GM19099 (cell line): Measurements from ENCODE around the gene DYNLT4.

Experiments
- POLR2A ChIP-seq: IDR thresholded peaks from 3 replicates; pipeline ENCODE4 v1.6.1; 2011; ENCODE audit warnings: low read depth; ENCODE audit not compliant: insufficient read length; ENCODE audit errors: extremely low read depth

The DYNLT4 gene

GRCh38 chr1:44806704-44807363 is at the start of gene DYNLT4:
Gene DYNLT4 (minus strand): TSS chr1:44807351. CDS start chr1:44806668, 683 bp downstream.
- no peak for TF ChIP-seq POLR2A

- TF ChIP-seq POLR2A = no peak
Measured at GRCh38 chr1:44855742-44856141, 48.6 kb upstream of the DYNLT4 start.

- TF ChIP-seq POLR2A = no peak
Measured at GRCh38 chr1:44854970-44855369, 47.8 kb upstream of the DYNLT4 start.

GRCh38 chr1:44853201-44853600 is 46.0 kb upstream of the DYNLT4 start:
- TF ChIP-seq POLR2A = no peak

GRCh38 chr1:44851308-44851707 is 44.2 kb upstream of the DYNLT4 start:
- TF ChIP-seq POLR2A = no peak

- no peak for TF ChIP-seq POLR2A
Measured at GRCh38 chr1:44849575-44850132, 42.5 kb upstream of the DYNLT4 start.

GRCh38 chr1:44848456-44849181 is 41.5 kb upstream of the DYNLT4 start:
- TF ChIP-seq POLR2A = no peak

- TF ChIP-seq POLR2A = no peak
Measured at GRCh38 chr1:44847845-44848244, 40.7 kb upstream of the DYNLT4 start.

- TF ChIP-seq POLR2A = no peak
Measured at GRCh38 chr1:44846985-44847384, 39.8 kb upstream of the DYNLT4 start.

GRCh38 chr1:44842862-44843655 is 35.9 kb upstream of the DYNLT4 start, which contains the start of gene PTCH2:
Gene PTCH2 (minus strand): TSS chr1:44843253. CDS start chr1:44842932, 321 bp downstream.
- no peak for TF ChIP-seq POLR2A

- TF ChIP-seq POLR2A = no peak
Measured at GRCh38 chr1:44842486-44842861, 35.3 kb upstream of the DYNLT4 start.

- no peak for TF ChIP-seq POLR2A
Measured at GRCh38 chr1:44839576-44839975, 32.4 kb upstream of the DYNLT4 start.

- TF ChIP-seq POLR2A = no peak
Measured at GRCh38 chr1:44835738-44836675, 28.9 kb upstream of the DYNLT4 start.

GRCh38 chr1:44834328-44834727 is 27.2 kb upstream of the DYNLT4 start:
- no peak for TF ChIP-seq POLR2A

GRCh38 chr1:44832056-44832705 is 25.0 kb upstream of the DYNLT4 start:
- no peak for TF ChIP-seq POLR2A
